ENCODE measurements around the gene NRIP3.
"Not testable (repeated sequence)": the region's sequence is repeated elsewhere in the genome, so short reads cannot be mapped to it uniquely, and the experiment has no call there.

NRIP3 gene

DNA sequence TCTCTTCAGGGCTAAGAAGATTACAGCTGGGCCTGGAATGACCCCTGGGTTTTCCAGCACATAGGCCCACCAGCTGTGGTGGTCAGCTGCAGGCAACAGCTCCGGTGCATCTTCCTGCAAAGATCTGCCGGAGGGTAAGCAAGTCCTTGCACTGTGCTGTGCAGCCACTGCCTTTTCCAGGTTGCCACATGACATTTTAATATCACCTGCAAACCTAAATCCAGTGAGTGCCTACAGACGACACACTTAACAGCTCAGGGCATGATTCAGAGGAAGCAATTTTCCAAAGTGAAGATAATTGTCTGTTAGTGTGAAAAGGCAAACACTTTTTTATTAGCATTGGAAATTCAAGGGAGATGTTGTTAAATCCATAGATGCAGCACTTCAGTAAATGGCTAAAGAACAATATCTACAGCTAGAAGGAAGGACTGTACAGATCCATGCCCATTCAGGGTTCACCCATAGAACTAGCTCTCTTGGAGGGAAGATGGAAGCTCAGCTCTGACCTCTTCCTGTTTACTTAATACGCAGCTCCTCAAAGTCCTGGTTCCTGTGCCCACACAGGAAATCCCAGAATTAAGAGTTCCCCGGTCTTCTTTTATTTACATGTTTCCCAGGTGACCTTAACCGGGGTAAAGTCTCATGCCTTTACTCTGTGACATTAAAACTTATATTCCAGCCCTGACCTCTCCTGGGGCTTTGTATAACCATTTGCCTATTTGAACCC lies 13.3 kb upstream of the NRIP3 start:
- no peaks in the 10 kb centered on the region for H3K36me3 ChIP-seq (ENCODE audit: control insufficient read depth, insufficient read depth, low read length)
- no peak overlapping the region for H3K4me3 ChIP-seq (ENCODE audit: low read depth, low read length)
- no peaks in the 10 kb centered on the region for H3K9me3 ChIP-seq (ENCODE audit: control insufficient read depth, insufficient read depth, low read length)
- H3K27me3 ChIP-seq (ENCODE audit: control insufficient read depth, insufficient read depth, low read length), result no peaks in the 10 kb centered on the region
- H3K9ac ChIP-seq (ENCODE audit: low read depth, low read length), result no peak overlapping the region
- H3K4me1 ChIP-seq (ENCODE audit: control insufficient read depth, insufficient read depth, low read length), result no peaks in the 10 kb centered on the region
- no peak overlapping the region for H3K27ac ChIP-seq (ENCODE audit: low read depth, low read length)

DNA sequence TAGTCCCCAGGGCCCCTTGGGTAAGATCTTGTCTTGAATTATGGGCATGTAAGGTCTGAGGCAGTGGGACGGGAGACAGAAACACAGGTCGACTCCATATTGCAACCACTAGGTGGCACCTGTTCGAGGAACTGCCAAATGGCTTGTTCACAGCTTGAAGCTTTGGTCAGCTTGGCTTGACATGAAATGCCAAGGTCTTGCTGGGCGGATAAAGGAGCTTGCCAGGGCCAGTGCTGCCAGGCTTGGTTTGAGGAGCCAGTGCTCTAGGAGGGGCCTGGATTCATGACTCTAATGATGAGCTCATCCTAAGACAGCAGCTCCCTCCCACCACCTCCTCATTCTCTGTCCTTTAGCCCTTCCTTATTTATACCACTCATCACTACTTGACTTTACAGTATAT lies 11.9 kb upstream of the NRIP3 start:
- H3K27me3 ChIP-seq (ENCODE audit: control insufficient read depth, insufficient read depth, low read length), result no peaks in the 10 kb centered on the region
- H3K27ac ChIP-seq (ENCODE audit: low read depth, low read length), result no peak overlapping the region
- H3K9me3 ChIP-seq (ENCODE audit: control insufficient read depth, insufficient read depth, low read length), result no peaks in the 10 kb centered on the region
- no peak overlapping the region for H3K9ac ChIP-seq (ENCODE audit: low read depth, low read length)
- H3K36me3 ChIP-seq (ENCODE audit: control insufficient read depth, insufficient read depth, low read length), result no peaks in the 10 kb centered on the region
- H3K4me1 ChIP-seq (ENCODE audit: control insufficient read depth, insufficient read depth, low read length), result no peaks in the 10 kb centered on the region
- no peak overlapping the region for H3K4me3 ChIP-seq (ENCODE audit: low read depth, low read length)

DNA sequence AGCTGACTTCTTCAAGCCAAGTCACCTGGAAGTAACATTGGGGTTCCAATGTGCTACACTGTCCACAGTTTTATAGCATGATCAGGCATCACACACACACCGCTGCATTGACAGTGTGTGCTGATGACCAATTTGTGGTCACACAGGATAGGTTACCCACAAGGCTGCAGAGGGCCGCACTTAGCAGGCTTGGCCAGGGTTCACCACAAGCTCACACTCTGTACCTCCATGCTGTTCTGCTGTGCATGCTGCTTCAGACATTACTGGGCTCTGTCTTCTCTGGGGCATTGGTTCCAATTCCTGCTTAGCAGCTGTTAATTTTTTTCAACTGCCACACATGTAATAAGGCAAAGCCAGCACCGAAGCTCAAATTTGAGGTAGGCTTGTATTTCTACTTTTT lies 11.0 kb upstream of the NRIP3 start:
- Histone ChIP-seq H3K36me3 (ENCODE audit: control insufficient read depth, insufficient read depth, low read length) (no peaks in the 10 kb centered on the region), H3K27ac (ENCODE audit: low read depth, low read length) (no peak overlapping the region), H3K9me3 (ENCODE audit: control insufficient read depth, insufficient read depth, low read length) (no peaks in the 10 kb centered on the region), H3K27me3 (ENCODE audit: control insufficient read depth, insufficient read depth, low read length) (no peaks in the 10 kb centered on the region), H3K4me3 (ENCODE audit: low read depth, low read length) (no peak overlapping the region), H3K4me1 (ENCODE audit: control insufficient read depth, insufficient read depth, low read length) (no peaks in the 10 kb centered on the region), H3K9ac (ENCODE audit: low read depth, low read length) (no peak overlapping the region)

DNA sequence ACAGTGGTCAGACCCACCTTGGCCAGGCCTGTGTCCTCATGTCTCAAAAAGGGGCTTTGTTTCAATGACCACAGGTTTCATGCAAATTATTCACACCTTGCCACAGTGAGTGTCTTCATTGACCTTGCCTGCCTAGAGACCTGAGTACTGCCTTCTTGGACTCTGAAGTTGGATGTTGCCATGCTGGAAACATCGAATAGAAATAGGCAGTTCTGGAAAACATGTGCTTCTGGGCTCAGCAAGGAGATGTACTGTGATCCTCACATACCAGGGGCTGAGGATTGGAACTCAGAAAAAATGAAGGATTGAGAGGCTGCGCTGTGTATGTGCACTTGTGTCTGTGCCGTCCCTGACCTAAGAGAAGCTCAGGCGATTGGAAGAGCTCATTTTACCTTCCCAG lies 9.6 kb upstream of the NRIP3 start:
- Histone ChIP-seq H3K4me1 (ENCODE audit: control insufficient read depth, insufficient read depth, low read length) (no peaks in the 10 kb centered on the region), H3K9ac (ENCODE audit: low read depth, low read length) (no peak overlapping the region), H3K36me3 (ENCODE audit: control insufficient read depth, insufficient read depth, low read length) (no peaks in the 10 kb centered on the region), H3K4me3 (ENCODE audit: low read depth, low read length) (no peak overlapping the region), H3K9me3 (ENCODE audit: control insufficient read depth, insufficient read depth, low read length) (no peaks in the 10 kb centered on the region), H3K27ac (ENCODE audit: low read depth, low read length) (no peak overlapping the region), H3K27me3 (ENCODE audit: control insufficient read depth, insufficient read depth, low read length) (no peaks in the 10 kb centered on the region)

DNA sequence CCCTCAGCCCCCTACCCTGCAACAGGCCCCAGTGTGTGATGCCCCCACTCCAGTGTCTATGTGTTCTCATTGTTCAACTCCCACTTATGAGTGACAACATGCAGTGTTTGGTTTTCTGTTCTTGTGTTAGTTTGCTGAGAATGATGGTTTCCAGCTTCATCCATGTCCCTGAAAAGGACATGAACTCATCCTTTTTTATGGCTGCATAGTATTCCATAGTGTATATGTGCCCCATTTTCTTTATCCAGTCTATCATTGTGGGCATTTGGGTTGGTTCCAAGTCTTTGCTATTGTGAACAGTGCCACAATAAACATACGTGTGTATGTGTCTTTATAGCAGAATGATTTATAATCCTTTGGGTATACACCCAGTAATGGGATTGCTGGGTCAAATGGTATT lies 5.7 kb upstream of the NRIP3 start:
- not testable (repeated sequence) for H3K4me3 ChIP-seq (ENCODE audit: low read depth, low read length); H3K36me3 ChIP-seq (ENCODE audit: control insufficient read depth, insufficient read depth, low read length); H3K27ac ChIP-seq (ENCODE audit: low read depth, low read length); H3K9ac ChIP-seq (ENCODE audit: low read depth, low read length); H3K9me3 ChIP-seq (ENCODE audit: control insufficient read depth, insufficient read depth, low read length); H3K4me1 ChIP-seq (ENCODE audit: control insufficient read depth, insufficient read depth, low read length)
- H3K27me3 ChIP-seq (ENCODE audit: control insufficient read depth, insufficient read depth, low read length), result peaks cover 27% of the 10 kb centered on the region

DNA sequence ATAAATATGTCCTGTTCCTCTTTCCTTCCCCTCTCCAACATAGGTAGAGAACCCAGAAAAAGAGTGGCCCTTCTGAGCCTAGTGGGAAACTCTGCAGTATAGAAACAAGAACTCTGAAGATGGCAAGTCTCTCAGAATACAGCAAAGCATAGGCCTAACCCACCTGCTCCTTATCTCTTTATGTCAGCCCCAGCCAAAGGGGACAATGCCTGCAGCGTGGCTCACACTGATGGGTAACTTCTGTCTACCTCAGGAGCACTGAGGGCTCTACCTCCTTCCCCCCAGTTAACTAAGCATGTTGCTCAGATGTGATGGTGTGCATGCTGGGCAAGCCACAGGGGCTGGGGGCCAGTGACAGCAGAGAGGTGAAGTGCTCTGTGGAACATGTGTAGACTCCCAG lies 4.9 kb upstream of the NRIP3 start:
- Histone ChIP-seq H3K9ac (ENCODE audit: low read depth, low read length) (no peak overlapping the region), H3K27me3 (ENCODE audit: control insufficient read depth, insufficient read depth, low read length) (peaks cover 35% of the 10 kb centered on the region), H3K27ac (ENCODE audit: low read depth, low read length) (no peak overlapping the region), H3K36me3 (ENCODE audit: control insufficient read depth, insufficient read depth, low read length) (no peaks in the 10 kb centered on the region), H3K4me3 (ENCODE audit: low read depth, low read length) (no peak overlapping the region), H3K4me1 (ENCODE audit: control insufficient read depth, insufficient read depth, low read length) (no peaks in the 10 kb centered on the region), H3K9me3 (ENCODE audit: control insufficient read depth, insufficient read depth, low read length) (no peaks in the 10 kb centered on the region)

DNA sequence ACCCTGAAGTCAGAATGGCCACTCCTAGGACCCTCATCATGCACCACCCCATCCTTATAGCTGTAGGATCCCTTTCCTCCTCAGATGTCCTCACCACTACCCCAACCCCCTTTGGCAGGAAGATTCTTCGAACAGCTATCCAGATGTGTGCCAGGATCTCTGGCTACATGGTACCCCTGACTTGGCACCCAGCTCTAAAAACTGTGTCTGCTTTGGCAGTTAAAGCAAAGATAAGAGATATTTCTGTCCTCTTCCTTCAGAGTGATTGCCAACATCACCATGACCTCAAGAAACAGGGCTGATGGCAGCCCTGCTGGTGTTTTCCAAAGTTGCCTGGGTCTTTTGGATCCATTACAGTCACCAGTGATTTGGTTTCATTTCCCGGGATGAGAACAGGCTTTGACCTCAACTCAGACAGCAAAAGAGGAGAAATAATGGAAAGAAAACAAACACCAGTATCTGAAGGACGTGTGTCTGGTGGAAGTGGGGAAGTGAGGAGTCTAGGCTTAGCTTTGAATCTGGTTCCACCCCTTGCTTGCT lies 4.3 kb upstream of the NRIP3 start:
- no peaks in the 10 kb centered on the region for H3K9me3 ChIP-seq (ENCODE audit: control insufficient read depth, insufficient read depth, low read length)
- H3K27ac ChIP-seq (ENCODE audit: low read depth, low read length), result no peak overlapping the region
- no peaks in the 10 kb centered on the region for H3K36me3 ChIP-seq (ENCODE audit: control insufficient read depth, insufficient read depth, low read length)
- H3K27me3 ChIP-seq (ENCODE audit: control insufficient read depth, insufficient read depth, low read length), result peaks cover 41% of the 10 kb centered on the region
- H3K4me3 ChIP-seq (ENCODE audit: low read depth, low read length), result no peak overlapping the region
- H3K9ac ChIP-seq (ENCODE audit: low read depth, low read length), result no peak overlapping the region
- peaks cover 1% of the 10 kb centered on the region; the same call in 1 of the 2 replicates for H3K4me1 ChIP-seq (ENCODE audit: control insufficient read depth, insufficient read depth, low read length)

DNA sequence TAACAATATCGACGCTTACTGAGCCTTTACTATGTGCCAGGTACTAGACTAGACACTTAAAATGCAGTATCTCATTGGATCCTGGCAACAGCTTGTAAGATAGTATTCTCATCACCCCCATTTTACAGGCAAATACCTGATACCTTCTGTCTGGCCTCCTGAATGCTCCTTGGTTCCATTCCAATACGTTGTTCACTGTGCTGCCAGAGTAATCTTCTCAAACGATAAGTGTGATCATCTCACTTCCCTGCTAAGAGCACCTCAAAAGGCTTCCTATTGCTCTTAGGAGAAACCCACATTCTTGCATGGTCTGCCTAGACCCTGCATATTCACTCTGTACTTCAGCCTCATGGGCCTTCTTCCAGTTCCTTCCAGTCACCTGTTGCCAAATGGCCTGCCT lies 1.3 kb upstream of the NRIP3 start:
- Histone ChIP-seq H3K9me3 (ENCODE audit: control insufficient read depth, insufficient read depth, low read length) (no peaks in the 10 kb centered on the region), H3K27me3 (ENCODE audit: control insufficient read depth, insufficient read depth, low read length) (peaks cover 65% of the 10 kb centered on the region), H3K4me3 (ENCODE audit: low read depth, low read length) (no peak overlapping the region), H3K9ac (ENCODE audit: low read depth, low read length) (no peak overlapping the region), H3K4me1 (ENCODE audit: control insufficient read depth, insufficient read depth, low read length) (peaks cover 6% of the 10 kb centered on the region; the same call in 1 of the 2 replicates), H3K27ac (ENCODE audit: low read depth, low read length) (no peak overlapping the region), H3K36me3 (ENCODE audit: control insufficient read depth, insufficient read depth, low read length) (no peaks in the 10 kb centered on the region)

DNA sequence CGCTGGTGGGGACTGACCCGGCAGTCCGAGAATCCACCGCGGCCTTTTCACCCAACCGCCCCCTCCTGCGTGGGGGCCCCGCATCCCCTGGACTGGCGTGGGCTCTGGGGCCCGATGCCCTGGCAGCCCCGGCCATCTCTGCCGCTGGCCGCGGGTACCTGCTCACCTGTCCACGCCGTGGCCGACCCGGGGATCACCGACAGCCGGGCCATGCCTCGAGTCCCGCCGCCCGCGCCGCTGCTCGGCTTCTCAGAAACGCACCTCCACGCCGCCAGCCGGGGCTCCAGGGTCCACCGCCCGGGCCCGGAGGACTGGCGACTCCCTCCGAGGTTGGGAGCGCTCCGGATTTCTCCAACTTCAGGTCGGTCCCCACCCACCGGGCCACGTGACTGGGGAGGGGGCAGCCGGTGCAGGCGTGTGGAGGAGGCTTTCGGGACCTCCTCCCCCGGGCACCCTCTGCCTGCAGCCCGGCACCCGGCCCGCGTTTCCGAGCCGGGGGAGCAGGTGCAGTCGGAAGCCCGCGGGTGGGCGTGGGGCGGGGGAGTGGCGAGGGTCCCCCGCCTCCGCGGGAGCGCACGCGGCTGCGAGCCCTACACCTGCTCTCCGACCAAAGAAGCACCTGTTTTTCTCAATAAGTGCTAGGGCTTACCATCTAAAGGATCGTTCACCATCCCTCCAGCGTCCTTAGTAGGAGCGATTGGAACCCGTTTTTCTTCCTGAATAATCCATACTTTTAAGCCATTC lies 554 bp upstream of the NRIP3 start:
- Histone ChIP-seq H3K27me3 (ENCODE audit: control insufficient read depth, insufficient read depth, low read length) (peaks cover 65% of the 10 kb centered on the region), H3K36me3 (ENCODE audit: control insufficient read depth, insufficient read depth, low read length) (no peaks in the 10 kb centered on the region), H3K9me3 (ENCODE audit: control insufficient read depth, insufficient read depth, low read length) (no peaks in the 10 kb centered on the region), H3K9ac (ENCODE audit: low read depth, low read length) (no peak overlapping the region), H3K4me1 (ENCODE audit: control insufficient read depth, insufficient read depth, low read length) (peaks cover 6% of the 10 kb centered on the region; the same call in 1 of the 2 replicates), H3K4me3 (ENCODE audit: low read depth, low read length) (peak overlapping the region; percentile 69), H3K27ac (ENCODE audit: low read depth, low read length) (no peak overlapping the region)

DNA sequence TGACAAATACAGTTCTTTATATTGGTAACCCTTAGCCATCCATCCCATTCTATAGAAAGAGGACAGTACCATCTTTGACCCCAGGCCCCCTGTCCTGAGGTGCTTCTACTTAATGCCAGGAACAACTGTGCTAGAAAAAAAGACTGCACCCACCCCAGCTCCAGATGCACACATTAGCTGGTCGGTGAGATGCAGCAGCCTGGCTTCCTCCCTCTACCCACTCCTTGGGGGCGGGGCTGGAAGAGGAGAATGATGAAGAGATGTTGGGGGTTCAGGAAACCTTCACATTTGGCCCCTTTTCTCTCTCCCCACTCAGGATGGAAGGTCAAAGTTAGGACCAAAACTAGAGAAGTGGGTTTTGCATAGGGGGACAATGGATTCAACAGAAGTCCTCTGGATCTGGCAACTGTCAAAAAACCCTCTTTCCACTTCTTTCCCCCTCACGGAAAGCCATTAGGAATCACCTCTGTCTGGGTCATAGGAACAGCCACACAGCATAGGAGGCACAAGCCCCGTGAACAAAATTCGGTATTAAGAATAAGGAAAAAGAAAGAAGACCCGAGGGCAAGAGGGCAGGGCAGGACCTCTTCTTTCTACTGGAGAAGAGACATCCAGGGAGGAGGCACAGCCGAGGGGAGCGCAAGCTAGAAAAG lies 755 bp downstream of the NRIP3 start:
- no peak overlapping the region for H3K27ac ChIP-seq (ENCODE audit: low read depth, low read length)
- H3K9me3 ChIP-seq (ENCODE audit: control insufficient read depth, insufficient read depth, low read length), result no peaks in the 10 kb centered on the region
- peaks cover 6% of the 10 kb centered on the region; the same call in 1 of the 2 replicates for H3K4me1 ChIP-seq (ENCODE audit: control insufficient read depth, insufficient read depth, low read length)
- peak overlapping the region; percentile 69 for H3K4me3 ChIP-seq (ENCODE audit: low read depth, low read length)
- no peak overlapping the region for H3K9ac ChIP-seq (ENCODE audit: low read depth, low read length)
- H3K36me3 ChIP-seq (ENCODE audit: control insufficient read depth, insufficient read depth, low read length), result no peaks in the 10 kb centered on the region
- H3K27me3 ChIP-seq (ENCODE audit: control insufficient read depth, insufficient read depth, low read length), result peaks cover 65% of the 10 kb centered on the region

DNA sequence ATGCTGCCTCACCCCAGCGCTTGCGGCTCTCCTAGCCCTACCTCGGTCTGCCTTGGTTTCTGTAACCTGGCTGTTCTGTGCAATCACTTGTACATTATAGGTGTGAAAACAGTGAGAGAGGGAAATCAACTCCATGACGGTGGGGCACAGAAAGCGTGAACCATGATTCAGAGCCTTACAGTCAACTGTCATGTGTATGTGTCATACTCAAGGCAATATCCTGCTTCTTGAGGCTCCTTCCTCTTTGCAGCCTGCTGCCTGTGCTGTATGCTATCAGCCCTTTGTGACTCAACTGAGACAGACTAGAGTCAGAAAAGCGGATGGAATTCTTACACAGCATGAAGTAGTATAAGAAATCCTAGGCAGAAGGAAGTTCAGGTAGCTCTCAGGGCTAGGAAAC lies 2.1 kb downstream of the NRIP3 start:
- Histone ChIP-seq H3K4me3 (ENCODE audit: low read depth, low read length) (no peak overlapping the region), H3K27me3 (ENCODE audit: control insufficient read depth, insufficient read depth, low read length) (peaks cover 60% of the 10 kb centered on the region), H3K9me3 (ENCODE audit: control insufficient read depth, insufficient read depth, low read length) (no peaks in the 10 kb centered on the region), H3K36me3 (ENCODE audit: control insufficient read depth, insufficient read depth, low read length) (no peaks in the 10 kb centered on the region), H3K9ac (ENCODE audit: low read depth, low read length) (no peak overlapping the region), H3K27ac (ENCODE audit: low read depth, low read length) (no peak overlapping the region), H3K4me1 (ENCODE audit: control insufficient read depth, insufficient read depth, low read length) (peaks cover 6% of the 10 kb centered on the region; the same call in 1 of the 2 replicates)
